ENCODE measurements around the gene EMP3. TPM values are rescaled to one million over a fixed set of nuclear protein-coding genes. Genes with fewer than 3 reads are reported as not detected.
"Not testable (repeated sequence)": the region's sequence is repeated elsewhere in the genome, so short reads cannot be mapped to it uniquely, and the experiment has no call there.

Gene EMP3
- total RNA-seq, 1 donor from 2014 or later: 278 TPM

GRCh38 chr19:48303367-48303766, 22.0 kb upstream of the EMP3 start:
- peaks cover 7% of the 10 kb centered on the region for H3K27me3 Mint-ChIP-seq
- intact Hi-C loops (cut with micrococcal nuclease): no loop called here
- no peak for DNase-seq
- no peak overlapping the region for H3K4me3 Mint-ChIP-seq
- no peaks in the 10 kb centered on the region for H3K4me1 Mint-ChIP-seq
- no peaks in the 10 kb centered on the region for H3K9me3 Mint-ChIP-seq
- H3K36me3 Mint-ChIP-seq (ENCODE audit: low read depth): no peaks in the 10 kb centered on the region
- H3K27ac Mint-ChIP-seq: no peak overlapping the region

- Mint-ChIP-seq H3K36me3 (ENCODE audit: low read depth) (no peaks in the 10 kb centered on the region), H3K4me1 (no peaks in the 10 kb centered on the region), H3K4me3 (no peak overlapping the region), H3K27me3 (peaks cover 7% of the 10 kb centered on the region), H3K9me3 (no peaks in the 10 kb centered on the region), H3K27ac (no peak overlapping the region)
- DNase-seq: no peak
- intact Hi-C loops (cut with micrococcal nuclease): no loop called here
Observed at GRCh38 chr19:48303866-48304265, 21.5 kb upstream of the EMP3 start.

GRCh38 chr19:48308631-48309586, 16.4 kb upstream of the EMP3 start:
- Mint-ChIP-seq H3K9me3 (no peaks in the 10 kb centered on the region), H3K36me3 (ENCODE audit: low read depth) (no peaks in the 10 kb centered on the region), H3K27ac (no peak overlapping the region), H3K4me3 (no peak overlapping the region), H3K27me3 (peaks cover 10% of the 10 kb centered on the region), H3K4me1 (no peaks in the 10 kb centered on the region)
- DNase-seq: no peak
- intact Hi-C loops (cut with micrococcal nuclease): no loop called here

GRCh38 chr19:48309731-48310130, 15.6 kb upstream of the EMP3 start:
- not testable (repeated sequence) for H3K36me3 Mint-ChIP-seq (ENCODE audit: low read depth); H3K9me3 Mint-ChIP-seq; DNase-seq; H3K4me3 Mint-ChIP-seq; H3K27ac Mint-ChIP-seq; H3K4me1 Mint-ChIP-seq; H3K27me3 Mint-ChIP-seq
- intact Hi-C loops (cut with micrococcal nuclease): loop anchor here (10.0 kb wide), 1 partner anchor 275 kb away; no protein-coding TSS in a partner anchor

GRCh38 chr19:48310227-48310626, 15.1 kb upstream of the EMP3 start:
- no peak for DNase-seq
- no peak overlapping the region for H3K27ac Mint-ChIP-seq
- H3K9me3 Mint-ChIP-seq: no peaks in the 10 kb centered on the region
- no peaks in the 10 kb centered on the region for H3K36me3 Mint-ChIP-seq (ENCODE audit: low read depth)
- no peak overlapping the region for H3K4me3 Mint-ChIP-seq
- no peaks in the 10 kb centered on the region for H3K4me1 Mint-ChIP-seq
- H3K27me3 Mint-ChIP-seq: peaks cover 6% of the 10 kb centered on the region
- intact Hi-C loops (cut with micrococcal nuclease): loop anchor here (10.0 kb wide), 1 partner anchor 275 kb away; no protein-coding TSS in a partner anchor

GRCh38 chr19:48311384-48311783, 14.0 kb upstream of the EMP3 start:
- Mint-ChIP-seq H3K27me3 (peaks cover 4% of the 10 kb centered on the region), H3K27ac (no peak overlapping the region), H3K4me1 (no peaks in the 10 kb centered on the region), H3K9me3 (no peaks in the 10 kb centered on the region), H3K36me3 (ENCODE audit: low read depth) (no peaks in the 10 kb centered on the region), H3K4me3 (no peak overlapping the region)
- intact Hi-C loops (cut with micrococcal nuclease): loop anchor here (10.0 kb wide), 1 partner anchor 273 kb away; no protein-coding TSS in a partner anchor
- peak; percentile 51 for DNase-seq

- no peaks in the 10 kb centered on the region for H3K27me3 Mint-ChIP-seq
- intact Hi-C loops (cut with micrococcal nuclease): loop anchor here (10.0 kb wide), 1 partner anchor 269 kb away; no protein-coding TSS in a partner anchor
Observed at GRCh38 chr19:48315712-48316111, 9.6 kb upstream of the EMP3 start.

GRCh38 chr19:48317708-48317960, 7.7 kb upstream of the EMP3 start:
- not testable (repeated sequence) for DNase-seq; H3K9me3 Mint-ChIP-seq; H3K4me3 Mint-ChIP-seq; H3K27ac Mint-ChIP-seq; H3K36me3 Mint-ChIP-seq (ENCODE audit: low read depth); H3K27me3 Mint-ChIP-seq
- intact Hi-C loops (cut with micrococcal nuclease): loop anchor here (10.0 kb wide), 1 partner anchor 267 kb away; no protein-coding TSS in a partner anchor
- peaks cover 28% of the 10 kb centered on the region for H3K4me1 Mint-ChIP-seq

More at GRCh38 chr19:48315712-48316111, 9.6 kb upstream of the EMP3 start:
- Mint-ChIP-seq H3K36me3 (ENCODE audit: low read depth) (no peaks in the 10 kb centered on the region), H3K4me1 (peaks cover 12% of the 10 kb centered on the region), H3K4me3 (no peak overlapping the region), H3K9me3 (no peaks in the 10 kb centered on the region), H3K27ac (no peak overlapping the region)
- no peak for DNase-seq

GRCh38 chr19:48318286-48318987, 6.9 kb upstream of the EMP3 start:
- Mint-ChIP-seq H3K27me3 (no peaks in the 10 kb centered on the region), H3K9me3 (no peaks in the 10 kb centered on the region), H3K4me3 (no peak overlapping the region), H3K4me1 (peaks cover 35% of the 10 kb centered on the region), H3K36me3 (ENCODE audit: low read depth) (peaks cover under 1% of the 10 kb centered on the region), H3K27ac (no peak overlapping the region)
- intact Hi-C loops (cut with micrococcal nuclease): loop anchor here (10.0 kb wide), 1 partner anchor 266 kb away; no protein-coding TSS in a partner anchor
- DNase-seq: no peak

- Mint-ChIP-seq H3K4me3 (peak overlapping the region; percentile 95), H3K9me3 (no peaks in the 10 kb centered on the region), H3K4me1 (peaks cover 46% of the 10 kb centered on the region), H3K27me3 (no peaks in the 10 kb centered on the region), H3K36me3 (ENCODE audit: low read depth) (peaks cover 2% of the 10 kb centered on the region), H3K27ac (peak overlapping the region; percentile 75)
- DNase-seq: peak; percentile 94
- intact Hi-C loops (cut with micrococcal nuclease): loop anchor here (1.0 to 10.0 kb wide), 6 partner anchors 13 to 265 kb away; partner anchors contain the start of genes CYTH2, LMTK3 and TMEM143
Observed at GRCh38 chr19:48319647-48320541, 5.5 kb upstream of the EMP3 start.

- Mint-ChIP-seq H3K4me3 (peak overlapping the region; percentile 95), H3K27me3 (no peaks in the 10 kb centered on the region), H3K9me3 (no peaks in the 10 kb centered on the region), H3K4me1 (peaks cover 55% of the 10 kb centered on the region), H3K27ac (peak overlapping the region; percentile 99), H3K36me3 (ENCODE audit: low read depth) (peaks cover 11% of the 10 kb centered on the region)
- peak; percentile 99 for DNase-seq
- intact Hi-C loops (cut with micrococcal nuclease): loop anchor here (1.0 to 5.0 kb wide), 5 partner anchors 42 to 191 kb away; partner anchors contain the start of genes CYTH2, GRWD1, LMTK3 and TMEM143
Observed at GRCh38 chr19:48321372-48321621, 4.1 kb upstream of the EMP3 start.

GRCh38 chr19:48321622-48322591, 3.4 kb upstream of the EMP3 start:
- H3K4me3 Mint-ChIP-seq: peak overlapping the region; percentile 95
- H3K27me3 Mint-ChIP-seq: no peaks in the 10 kb centered on the region
- intact Hi-C loops (cut with micrococcal nuclease): loop anchor here (1.0 to 5.0 kb wide), 5 partner anchors 41 to 190 kb away; partner anchors contain the start of genes CYTH2, GRWD1, LMTK3 and TMEM143
- H3K4me1 Mint-ChIP-seq: peaks cover 58% of the 10 kb centered on the region
- DNase-seq: peak; percentile 100
- no peaks in the 10 kb centered on the region for H3K9me3 Mint-ChIP-seq
- peak overlapping the region; percentile 99 for H3K27ac Mint-ChIP-seq
- peaks cover 15% of the 10 kb centered on the region for H3K36me3 Mint-ChIP-seq (ENCODE audit: low read depth)
